HCT116 (cell line): Measurements from ENCODE around the gene HK1. TPM values are rescaled to one million over a fixed set of nuclear protein-coding genes. Genes with fewer than 3 reads are reported as not detected.

Source experiments
- ATAC-seq: fragments of 200-7000 bp; cut with Tn5 transposase; 2 replicates; pipeline ENCODE4 v1.9.1; 2020; ENCODE audit warnings: mild to moderate bottlenecking, moderate library complexity
- BruUV-seq: library from RNA; stranded (reverse); fragments of 400-500 nt; replicated peaks from 2 replicates; lab custom pipeline; 2021; lab: Mats Ljungman, UMichigan
- CTCF ChIA-PET: fragments of 300-600 bp; sonication (Branson Sonifier 250); formaldehyde crosslinking; loops from one replicate; lab custom pipeline; 2021; ENCODE audit warnings: antibody characterized with exemption; lab: Charles Lee
- POLR2A ChIA-PET: fragments of 300-600, 350-600 bp; sonication (Branson Sonifier 250); formaldehyde crosslinking; loops from one replicate; lab custom pipeline; 2021; ENCODE audit warnings: antibody characterized with exemption; lab: Charles Lee
- RAD21 ChIA-PET, 2 experiments: fragments of 300-600 bp; sonication (Branson Sonifier 250); formaldehyde crosslinking; loops; one replicate each; lab custom pipeline; 2023; ENCODE audit warnings: low total read pairs in 2 of 2; ENCODE audit not compliant: uncharacterized antibody in 2 of 2, unreplicated experiment in 2 of 2, low non-redundant PET in 1 of 2; lab: Charles Lee
- DNase-seq: peaks from one replicate; pipeline ENCODE4 v3.0.0-alpha.2; 2010; ENCODE audit warnings: low read depth, low spot score
- H2AFZ ChIP-seq: fragments of 200-600 bp; shearing (Covaris generic), sonication (generic); 2 replicates; pipeline ENCODE4 v1.6.1; 2017; ENCODE audit warnings: low read depth, mixed run types, mixed read lengths, antibody characterized with exemption, low read length; ENCODE audit not compliant: poor library complexity, severe bottlenecking
- H3K27ac ChIP-seq: 2 replicates; pipeline ENCODE4 v1.5.1; 2012; ENCODE audit warnings: low read depth, low read length
- H3K27me3 ChIP-seq: fragments of 200-600 bp; sonication (generic); 2 replicates; pipeline ENCODE4 v1.6.1; 2016; ENCODE audit warnings: mixed run types, low read length, mixed read lengths; ENCODE audit not compliant: insufficient read depth
- H3K36me3 ChIP-seq, 2 experiments: fragments of 200-500 bp in 1 of 2; fragments of 200-600 bp in 1 of 2; sonication (Bioruptor generic) in 1 of 2; sonication (generic) in 1 of 2; 2 replicates each; pipeline versions ENCODE4 v1.5.1 to v1.6.1; 2014 to 2016; ENCODE audit warnings: low read length in 2 of 2, inconsistent platforms in 1 of 2, mixed read lengths in 1 of 2, mixed run types in 1 of 2; ENCODE audit not compliant: insufficient read depth in 2 of 2, control insufficient read depth in 1 of 2
- H3K4me1 ChIP-seq, 2 experiments: fragments of 200-600 bp in 1 of 2; sonication (generic) in 1 of 2; 2 replicates each; pipeline versions ENCODE4 v1.5.1 to v1.6.1; 2012 to 2017; ENCODE audit warnings: low read length in 2 of 2, inconsistent platforms in 1 of 2, mild to moderate bottlenecking in 1 of 2, mixed read lengths in 1 of 2, mixed run types in 1 of 2, moderate library complexity in 1 of 2; ENCODE audit not compliant: insufficient read depth in 2 of 2, control insufficient read depth in 1 of 2
- H3K4me2 ChIP-seq: fragments of 200-600 bp; sonication (generic); 2 replicates; pipeline ENCODE4 v1.6.1; 2017; ENCODE audit warnings: mixed run types, low read length, mixed read lengths
- H3K4me3 ChIP-seq, 2 experiments: fragments of 200-600 bp in 1 of 2; sonication (generic) in 1 of 2; replicated peaks in 1 of 2; 2 replicates each; pipeline ENCODE4 v1.5.1; 2011 to 2016; ENCODE audit warnings: low read length in 2 of 2, control low read depth in 1 of 2, low read depth in 1 of 2, mild to moderate bottlenecking in 1 of 2, mixed read lengths in 1 of 2, mixed run types in 1 of 2
- H3K79me2 ChIP-seq: fragments of 200-600 bp; sonication (generic); 2 replicates; pipeline ENCODE4 v1.6.1; 2017; ENCODE audit warnings: mild to moderate bottlenecking, mixed run types, low read length, moderate library complexity, mixed read lengths; ENCODE audit not compliant: insufficient read depth
- H3K9ac ChIP-seq: fragments of 200-600 bp; sonication (generic); 2 replicates; pipeline ENCODE4 v1.6.1; 2016; ENCODE audit warnings: low read length, mixed read lengths
- H3K9me2 ChIP-seq: fragments of 200-600 bp; sonication (generic), shearing (Covaris generic); 2 replicates; pipeline ENCODE4 v1.6.1; 2017; ENCODE audit warnings: mixed run types, mild to moderate bottlenecking, moderate library complexity; ENCODE audit not compliant: insufficient read depth
- H3K9me3 ChIP-seq, 2 experiments: fragments of 200-500 bp in 1 of 2; fragments of 200-600 bp in 1 of 2; sonication (Bioruptor generic) in 1 of 2; sonication (generic) in 1 of 2; 2 replicates each; pipeline ENCODE4 v1.6.1; 2014 to 2017; ENCODE audit warnings: low read length in 2 of 2, mixed read lengths in 2 of 2, inconsistent platforms in 1 of 2, low read depth in 1 of 2, mild to moderate bottlenecking in 1 of 2, mixed run types in 1 of 2, moderate library complexity in 1 of 2; ENCODE audit not compliant: control insufficient read depth in 1 of 2, insufficient read depth in 1 of 2
- H4K20me1 ChIP-seq: fragments of 200-600 bp; sonication (generic), shearing (Covaris generic); 2 replicates; pipeline ENCODE4 v1.6.1; 2017; ENCODE audit warnings: mixed run types, mild to moderate bottlenecking, moderate library complexity; ENCODE audit not compliant: insufficient read depth
- CEBPB ChIP-seq: IDR thresholded peaks from 2 replicates; pipeline ENCODE4 v1.6.1; 2012; ENCODE audit warnings: low read depth
- EGR1 ChIP-seq: IDR thresholded peaks from 2 replicates; pipeline ENCODE4 v1.6.1; 2012; ENCODE audit warnings: low read depth
- ELF1 ChIP-seq: IDR thresholded peaks from 2 replicates; pipeline ENCODE4 v1.6.1; 2012; ENCODE audit warnings: low read depth, borderline replicate concordance
- EZH2 ChIP-seq: fragments of 200-600 bp; sonication (generic); IDR thresholded peaks from 2 replicates; pipeline ENCODE4 v1.6.1; 2017; ENCODE audit warnings: antibody characterized with exemption, mixed run types
- FOSL1 ChIP-seq: IDR thresholded peaks from 2 replicates; pipeline ENCODE4 v1.6.1; 2012; ENCODE audit warnings: low read depth
- JUND ChIP-seq: IDR thresholded peaks from 2 replicates; pipeline ENCODE4 v1.6.1; 2012
- MAX ChIP-seq: IDR thresholded peaks from 2 replicates; pipeline ENCODE4 v1.6.1; 2012
- RAD21 ChIP-seq: IDR thresholded peaks from 2 replicates; pipeline ENCODE4 v1.6.1; 2012; ENCODE audit warnings: low read depth, mild to moderate bottlenecking
- SIN3A ChIP-seq: IDR thresholded peaks from 2 replicates; pipeline ENCODE4 v1.6.1; 2012; ENCODE audit warnings: low read depth
- SRF ChIP-seq: IDR thresholded peaks from 2 replicates; pipeline ENCODE4 v1.6.1; 2012; ENCODE audit warnings: low read depth
- TCF7L2 ChIP-seq: IDR thresholded peaks from 2 replicates; pipeline ENCODE4 v1.7.0; 2011; ENCODE audit warnings: borderline replicate concordance, inconsistent platforms; ENCODE audit not compliant: insufficient read depth, insufficient read length; ENCODE audit errors: extremely low read depth
- YY1 ChIP-seq: IDR thresholded peaks from 2 replicates; pipeline ENCODE4 v1.6.1; 2011; ENCODE audit warnings: low read length, low read depth, moderate library complexity, mild to moderate bottlenecking; ENCODE audit not compliant: insufficient replicate concordance; ENCODE audit errors: extremely low read depth
- ZBTB33 ChIP-seq: IDR thresholded peaks from 2 replicates; pipeline ENCODE4 v1.6.1; 2011; ENCODE audit warnings: mild to moderate bottlenecking, low read length, moderate library complexity; ENCODE audit not compliant: insufficient replicate concordance; ENCODE audit errors: extremely low read depth
- intact Hi-C: fragments of 100-400 bp; cut with micrococcal nuclease; formaldehyde crosslinking; loops from 2 replicates; pipeline ENCODE4 v1.10.0; 2022
- total RNA-seq: library from RNA; stranded (reverse); gene quantifications from one replicate; pipeline ENCODE4 v1.2.1, GENCODE V29; 2021; ENCODE audit not compliant: unreplicated experiment

Gene HK1
- total RNA-seq, 1 experiment from 2014 or later: 50.3 TPM

- Histone ChIP-seq H3K27me3 (no peaks in the 10 kb centered on the region), H3K4me1 (no peaks in the 10 kb centered on the region), H3K27ac (no peak overlapping the region), H2AFZ (no peak overlapping the region), H3K4me2 (no peak overlapping the region), H3K9me3 (no peaks in the 10 kb centered on the region), H3K79me2 (no peaks in the 10 kb centered on the region), H3K9me2 (no peaks in the 10 kb centered on the region), H3K4me3 (no peak overlapping the region), H3K36me3 (no peaks in the 10 kb centered on the region), H4K20me1 (0 out of 2 replicates have a peak, but pooled peaks cover 3% of the 10 kb centered on the region), H3K9ac (no peak overlapping the region)
- DNase-seq (no peak), ATAC-seq (no peak)
- ChIA-PET RAD21 (no interaction called here), POLR2A (no interaction called here), CTCF (no interaction called here)
- no TSS peak for BruUV-seq
- no peak for TF ChIP-seq YY1
- no peak for TF ChIP-seq RAD21
- TF ChIP-seq MAX: no peak
- TF ChIP-seq ZBTB33: no peak
- TF ChIP-seq FOSL1: no peak
- TF ChIP-seq TCF7L2: no peak
- TF ChIP-seq ELF1: no peak
- TF ChIP-seq JUND: no peak
- no peak for TF ChIP-seq EGR1
- no peak for TF ChIP-seq CEBPB
- no peak for TF ChIP-seq EZH2
- no peak for TF ChIP-seq SRF
- no peak for TF ChIP-seq SIN3A
- intact Hi-C loops: no loop called here
Observed at GRCh38 chr10:69351589-69351988, 73.3 kb downstream of the HK1 start.
